HepG2 (cell line): ENCODE results near the gene RABGAP1L. TPM values are rescaled to one million over a fixed set of nuclear protein-coding genes. Genes with fewer than 3 reads are reported as not detected.

Experiments
- BORCS8-MEF2B ChIP-seq: sonication (generic); formaldehyde crosslinking; IDR thresholded peaks from 2 replicates; pipeline ENCODE4 v1.8.0; 2022; ENCODE audit warnings: mild to moderate bottlenecking, missing genetic modification reagents
- DDIT3 ChIP-seq: sonication (generic); formaldehyde crosslinking; IDR thresholded peaks from 2 replicates; pipeline ENCODE4 v1.4.0; 2020; ENCODE audit warnings: mild to moderate bottlenecking, missing genetic modification reagents
- ETV6 ChIP-seq: sonication (generic); formaldehyde crosslinking; conservative IDR thresholded peaks from 2 replicates; pipeline ENCODE4 v1.4.0; 2020; ENCODE audit warnings: missing genetic modification reagents
- HIVEP1 ChIP-seq: sonication (generic); formaldehyde crosslinking; IDR thresholded peaks from 2 replicates; pipeline ENCODE4 v1.4.0; 2020; ENCODE audit warnings: mild to moderate bottlenecking, missing genetic modification reagents
- MEIS2 ChIP-seq: sonication (generic); formaldehyde crosslinking; IDR thresholded peaks from 2 replicates; pipeline ENCODE4 v1.9.0; 2021; ENCODE audit warnings: mild to moderate bottlenecking, missing genetic modification reagents
- MIER2 ChIP-seq: IDR thresholded peaks from 2 replicates; pipeline ENCODE4 v1.6.1; 2016; ENCODE audit warnings: missing biosample characterization, missing genetic modification reagents
- NFKBIZ ChIP-seq: IDR thresholded peaks from 2 replicates; pipeline ENCODE4 v1.6.1; 2018; ENCODE audit warnings: missing genetic modification reagents, missing compliant biosample characterization
- NR2F1 ChIP-seq, 2 experiments: fragments of 450-650 bp in 1 of 2; formaldehyde crosslinking in 1 of 2; IDR thresholded peaks; 2 replicates each; pipeline versions ENCODE4 v1.5.0 to v1.6.1; 2016 to 2020; ENCODE audit warnings: mild to moderate bottlenecking in 1 of 2, missing compliant biosample characterization in 1 of 2, missing genetic modification reagents in 1 of 2, moderate library complexity in 1 of 2
- POGZ ChIP-seq: sonication (generic); formaldehyde crosslinking; IDR thresholded peaks from 2 replicates; pipeline ENCODE4 v1.4.0; 2020; ENCODE audit warnings: mild to moderate bottlenecking, missing genetic modification reagents
- PPARG ChIP-seq: conservative IDR thresholded peaks from 2 replicates; pipeline ENCODE4 v1.6.1; 2016; ENCODE audit warnings: missing biosample characterization, missing genetic modification reagents
- RARG ChIP-seq: sonication (generic); formaldehyde crosslinking; IDR thresholded peaks from 2 replicates; pipeline ENCODE4 v1.4.0; 2020; ENCODE audit warnings: low read depth, mild to moderate bottlenecking, missing genetic modification reagents
- RFX3 ChIP-seq: IDR thresholded peaks from 2 replicates; pipeline ENCODE4 v1.6.1; 2016; ENCODE audit warnings: missing biosample characterization, missing genetic modification reagents
- SP4 ChIP-seq: sonication (generic); formaldehyde crosslinking; IDR thresholded peaks from 2 replicates; pipeline ENCODE4 v1.8.1; 2023; ENCODE audit warnings: mild to moderate bottlenecking, missing genetic modification reagents
- ZFP37 ChIP-seq: sonication (generic); formaldehyde crosslinking; IDR thresholded peaks from 2 replicates; pipeline ENCODE4 v1.4.0; 2020; ENCODE audit warnings: missing genetic modification reagents, borderline replicate concordance
- ZFP82 ChIP-seq: sonication (generic); formaldehyde crosslinking; IDR thresholded peaks from 2 replicates; pipeline ENCODE4 v1.5.1; 2020; ENCODE audit warnings: mild to moderate bottlenecking, missing genetic modification reagents, borderline replicate concordance
- ZNF333 ChIP-seq: sonication (generic); formaldehyde crosslinking; IDR thresholded peaks from 2 replicates; pipeline ENCODE4 v1.4.0; 2020; ENCODE audit warnings: mild to moderate bottlenecking, missing genetic modification reagents, borderline replicate concordance
- ZNF335 ChIP-seq: sonication (generic); formaldehyde crosslinking; IDR thresholded peaks from 2 replicates; pipeline ENCODE4 v1.4.0; 2020; ENCODE audit warnings: missing genetic modification reagents
- ZNF546 ChIP-seq: sonication (generic); formaldehyde crosslinking; conservative IDR thresholded peaks from 2 replicates; pipeline ENCODE4 v1.8.1; 2023; ENCODE audit warnings: mild to moderate bottlenecking, missing genetic modification reagents
- ZNF670 ChIP-seq: sonication (generic); formaldehyde crosslinking; IDR thresholded peaks from 2 replicates; pipeline ENCODE4 v1.8.0; 2022; ENCODE audit warnings: mild to moderate bottlenecking, missing genetic modification reagents, borderline replicate concordance
- polyA plus RNA-seq, 8 experiments: library from polyadenylated mRNA; depleted of rRNA in 3 of 8; stranded (reverse) in 7 of 8; unstranded in 1 of 8; fragments of >200 nt; fragmentation: Illumina TruSeq in 4 of 8; extraction: Trizol in 4 of 8; gene quantifications; 2 replicates each; pipeline versions ENCODE4 v1.2.1 to v1.2.3, GENCODE V29; 2011 to 2016; ENCODE audit warnings: low read depth in 4 of 8, missing spikeins in 1 of 8, mixed read lengths in 1 of 8; ENCODE audit not compliant: insufficient read depth in 1 of 8
- total RNA-seq, 5 experiments: library from RNA; depleted of rRNA; stranded (reverse); fragments of >200 nt; fragmentation: Illumina TruSeq; extraction: Trizol; gene quantifications; 2 replicates each; pipeline ENCODE4 v1.2.3, GENCODE V29; 2016; ENCODE audit warnings: low read depth in 1 of 5
- TF ChIP-seq, protein P1 (sequence below): sonication (generic); formaldehyde crosslinking; IDR thresholded peaks from 2 replicates; pipeline ENCODE4 v1.5.0; 2020; ENCODE audit warnings: missing genetic modification reagents
- TF ChIP-seq, protein P2 (sequence below): IDR thresholded peaks from 2 replicates; pipeline ENCODE4 v1.6.1; 2016; ENCODE audit warnings: low read depth, borderline replicate concordance
- TF ChIP-seq, protein P3 (sequence below): sonication (generic); formaldehyde crosslinking; IDR thresholded peaks from 2 replicates; pipeline ENCODE4 v1.5.1; 2020; ENCODE audit warnings: mild to moderate bottlenecking, missing genetic modification reagents, moderate library complexity
- TF ChIP-seq, protein P4 (sequence below): sonication (generic); formaldehyde crosslinking; IDR thresholded peaks from 2 replicates; pipeline ENCODE4 v1.4.0; 2020; ENCODE audit warnings: missing genetic modification reagents, borderline replicate concordance

The RABGAP1L gene
- total and polyA plus RNA-seq, 2 of the 13 experiments (the other 11 are each of a cell fraction or from before 2014, with no cell fraction given): 7.9 to 22.6 TPM

DNA sequence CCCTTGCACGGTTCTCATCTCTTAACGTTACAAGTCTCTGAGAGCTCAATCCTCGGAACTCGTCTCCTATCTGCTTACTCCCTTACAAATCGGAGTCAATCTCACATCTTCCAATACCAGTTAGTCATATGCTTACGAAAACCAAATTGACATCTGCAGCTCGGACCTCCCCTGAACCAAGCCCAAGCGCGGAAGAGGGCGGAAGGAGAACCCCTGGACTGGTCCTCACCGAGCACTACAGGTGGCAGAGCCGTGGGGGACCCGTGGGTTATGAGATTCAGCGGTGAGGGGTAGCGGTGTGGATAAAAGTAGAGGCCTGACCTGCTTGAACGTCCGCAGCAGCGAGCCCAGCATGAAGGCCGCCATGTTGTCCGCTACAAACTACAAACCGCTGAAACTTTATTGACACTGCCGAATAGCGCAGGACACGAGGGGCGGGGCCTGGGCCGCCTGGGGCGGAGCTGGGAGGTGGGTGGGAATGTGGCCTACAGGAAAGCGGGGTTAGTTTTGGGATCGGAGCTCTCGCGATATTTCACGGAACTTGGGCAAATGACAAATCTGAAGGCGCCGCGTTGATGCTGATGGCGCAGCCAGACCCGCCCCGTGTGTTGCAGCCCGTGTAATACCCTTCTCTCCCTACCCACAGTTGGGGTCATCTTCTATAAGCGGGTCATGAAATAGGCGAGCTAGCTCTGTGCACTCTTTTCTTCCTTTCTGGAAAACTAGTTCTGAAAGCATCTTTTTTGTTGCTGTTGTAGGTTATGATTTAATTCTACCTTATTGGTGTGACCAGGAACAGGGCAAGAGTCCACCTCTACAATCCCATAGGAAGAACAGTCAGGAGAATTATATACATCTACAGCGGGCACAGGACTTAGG is 864.0 kb downstream of the RABGAP1L start, which contains the start of gene MRPS14 (continued):
- TF ChIP-seq MEIS2 (CRISPR knock-in tag): 0 out of 2 replicates have a peak, but pooled peaks have one; percentile 62
- TF ChIP-seq MIER2 (CRISPR knock-in tag): no peak
- no peak; the same call in 1 of the 2 replicates for TF ChIP-seq BORCS8-MEF2B (CRISPR knock-in tag)
- no peak for TF ChIP-seq NR2F1 (CRISPR knock-in tag; IDR thresholded peaks at IDR 0.05)
- no peak for TF ChIP-seq ZNF333 (CRISPR knock-in tag)
- TF ChIP-seq NFKBIZ (CRISPR knock-in tag): no peak
- no peak for TF ChIP-seq ZNF546 (CRISPR knock-in tag)
- TF ChIP-seq RFX3 (CRISPR knock-in tag): no peak
- TF ChIP-seq, protein P1, sequence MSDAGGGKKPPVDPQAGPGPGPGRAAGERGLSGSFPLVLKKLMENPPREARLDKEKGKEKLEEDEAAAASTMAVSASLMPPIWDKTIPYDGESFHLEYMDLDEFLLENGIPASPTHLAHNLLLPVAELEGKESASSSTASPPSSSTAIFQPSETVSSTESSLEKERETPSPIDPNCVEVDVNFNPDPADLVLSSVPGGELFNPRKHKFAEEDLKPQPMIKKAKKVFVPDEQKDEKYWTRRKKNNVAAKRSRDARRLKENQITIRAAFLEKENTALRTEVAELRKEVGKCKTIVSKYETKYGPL (CRISPR knock-in tag): 0 out of 2 replicates have a peak, but pooled peaks have one; percentile 47
- TF ChIP-seq SP4 (CRISPR knock-in tag): peak; percentile 93
- TF ChIP-seq, protein P2, sequence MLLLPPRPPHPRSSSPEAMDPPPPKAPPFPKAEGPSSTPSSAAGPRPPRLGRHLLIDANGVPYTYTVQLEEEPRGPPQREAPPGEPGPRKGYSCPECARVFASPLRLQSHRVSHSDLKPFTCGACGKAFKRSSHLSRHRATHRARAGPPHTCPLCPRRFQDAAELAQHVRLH (CRISPR knock-in tag): peak; percentile 58; the same call in 1 of the 2 replicates
- no peak for TF ChIP-seq HIVEP1 (CRISPR knock-in tag)
- TF ChIP-seq RARG (CRISPR knock-in tag): no peak
- TF ChIP-seq, protein P3, sequence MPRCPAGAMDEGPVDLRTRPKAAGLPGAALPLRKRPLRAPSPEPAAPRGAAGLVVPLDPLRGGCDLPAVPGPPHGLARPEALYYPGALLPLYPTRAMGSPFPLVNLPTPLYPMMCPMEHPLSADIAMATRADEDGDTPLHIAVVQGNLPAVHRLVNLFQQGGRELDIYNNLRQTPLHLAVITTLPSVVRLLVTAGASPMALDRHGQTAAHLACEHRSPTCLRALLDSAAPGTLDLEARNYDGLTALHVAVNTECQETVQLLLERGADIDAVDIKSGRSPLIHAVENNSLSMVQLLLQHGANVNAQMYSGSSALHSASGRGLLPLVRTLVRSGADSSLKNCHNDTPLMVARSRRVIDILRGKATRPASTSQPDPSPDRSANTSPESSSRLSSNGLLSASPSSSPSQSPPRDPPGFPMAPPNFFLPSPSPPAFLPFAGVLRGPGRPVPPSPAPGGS: no peak
- no peak for TF ChIP-seq ETV6
- no peak for TF ChIP-seq ZNF335 (CRISPR knock-in tag)
- TF ChIP-seq ZFP37 (CRISPR knock-in tag): no peak
- TF ChIP-seq POGZ (CRISPR knock-in tag): peak; percentile 92
- no peak for TF ChIP-seq ZNF670 (CRISPR knock-in tag)
- no peak for TF ChIP-seq ZFP82 (CRISPR knock-in tag)
- TF ChIP-seq DDIT3 (CRISPR knock-in tag): no peak
- TF ChIP-seq PPARG: peak; percentile 16; the same call in 1 of the 2 replicates
- TF ChIP-seq, protein P4, sequence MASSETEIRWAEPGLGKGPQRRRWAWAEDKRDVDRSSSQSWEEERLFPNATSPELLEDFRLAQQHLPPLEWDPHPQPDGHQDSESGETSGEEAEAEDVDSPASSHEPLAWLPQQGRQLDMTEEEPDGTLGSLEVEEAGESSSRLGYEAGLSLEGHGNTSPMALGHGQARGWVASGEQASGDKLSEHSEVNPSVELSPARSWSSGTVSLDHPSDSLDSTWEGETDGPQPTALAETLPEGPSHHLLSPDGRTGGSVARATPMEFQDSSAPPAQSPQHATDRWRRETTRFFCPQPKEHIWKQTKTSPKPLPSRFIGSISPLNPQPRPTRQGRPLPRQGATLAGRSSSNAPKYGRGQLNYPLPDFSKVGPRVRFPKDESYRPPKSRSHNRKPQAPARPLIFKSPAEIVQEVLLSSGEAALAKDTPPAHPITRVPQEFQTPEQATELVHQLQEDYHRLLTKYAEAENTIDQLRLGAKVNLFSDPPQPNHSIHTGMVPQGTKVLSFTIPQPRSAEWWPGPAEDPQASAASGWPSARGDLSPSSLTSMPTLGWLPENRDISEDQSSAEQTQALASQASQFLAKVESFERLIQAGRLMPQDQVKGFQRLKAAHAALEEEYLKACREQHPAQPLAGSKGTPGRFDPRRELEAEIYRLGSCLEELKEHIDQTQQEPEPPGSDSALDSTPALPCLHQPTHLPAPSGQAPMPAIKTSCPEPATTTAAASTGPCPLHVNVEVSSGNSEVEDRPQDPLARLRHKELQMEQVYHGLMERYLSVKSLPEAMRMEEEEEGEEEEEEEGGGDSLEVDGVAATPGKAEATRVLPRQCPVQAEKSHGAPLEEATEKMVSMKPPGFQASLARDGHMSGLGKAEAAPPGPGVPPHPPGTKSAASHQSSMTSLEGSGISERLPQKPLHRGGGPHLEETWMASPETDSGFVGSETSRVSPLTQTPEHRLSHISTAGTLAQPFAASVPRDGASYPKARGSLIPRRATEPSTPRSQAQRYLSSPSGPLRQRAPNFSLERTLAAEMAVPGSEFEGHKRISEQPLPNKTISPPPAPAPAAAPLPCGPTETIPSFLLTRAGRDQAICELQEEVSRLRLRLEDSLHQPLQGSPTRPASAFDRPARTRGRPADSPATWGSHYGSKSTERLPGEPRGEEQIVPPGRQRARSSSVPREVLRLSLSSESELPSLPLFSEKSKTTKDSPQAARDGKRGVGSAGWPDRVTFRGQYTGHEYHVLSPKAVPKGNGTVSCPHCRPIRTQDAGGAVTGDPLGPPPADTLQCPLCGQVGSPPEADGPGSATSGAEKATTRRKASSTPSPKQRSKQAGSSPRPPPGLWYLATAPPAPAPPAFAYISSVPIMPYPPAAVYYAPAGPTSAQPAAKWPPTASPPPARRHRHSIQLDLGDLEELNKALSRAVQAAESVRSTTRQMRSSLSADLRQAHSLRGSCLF (CRISPR knock-in tag): no peak; the same call in 1 of the 2 replicates
